ENCODE data around the gene IDS.

DNA sequence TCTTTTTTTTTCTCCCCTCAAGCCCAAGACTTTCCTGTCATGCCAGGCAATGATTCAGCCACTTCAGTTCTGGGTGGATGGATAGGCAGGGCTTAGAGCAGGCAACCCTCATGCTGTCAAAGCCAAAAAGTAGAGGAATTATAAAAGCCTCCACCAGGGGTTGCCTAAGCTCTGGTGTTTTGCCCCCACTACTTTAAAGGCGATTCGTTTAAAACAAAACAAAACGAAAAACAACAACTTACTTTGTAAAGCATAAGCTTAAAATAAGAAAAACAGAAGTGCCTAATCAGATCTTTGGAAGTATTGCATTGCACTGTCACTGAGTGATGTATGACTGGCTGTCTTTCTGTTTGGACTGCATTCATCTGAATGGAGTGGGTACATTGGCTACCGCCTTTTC lies 5.3 kb upstream of the IDS start:
- TF ChIP-seq, protein P1, sequence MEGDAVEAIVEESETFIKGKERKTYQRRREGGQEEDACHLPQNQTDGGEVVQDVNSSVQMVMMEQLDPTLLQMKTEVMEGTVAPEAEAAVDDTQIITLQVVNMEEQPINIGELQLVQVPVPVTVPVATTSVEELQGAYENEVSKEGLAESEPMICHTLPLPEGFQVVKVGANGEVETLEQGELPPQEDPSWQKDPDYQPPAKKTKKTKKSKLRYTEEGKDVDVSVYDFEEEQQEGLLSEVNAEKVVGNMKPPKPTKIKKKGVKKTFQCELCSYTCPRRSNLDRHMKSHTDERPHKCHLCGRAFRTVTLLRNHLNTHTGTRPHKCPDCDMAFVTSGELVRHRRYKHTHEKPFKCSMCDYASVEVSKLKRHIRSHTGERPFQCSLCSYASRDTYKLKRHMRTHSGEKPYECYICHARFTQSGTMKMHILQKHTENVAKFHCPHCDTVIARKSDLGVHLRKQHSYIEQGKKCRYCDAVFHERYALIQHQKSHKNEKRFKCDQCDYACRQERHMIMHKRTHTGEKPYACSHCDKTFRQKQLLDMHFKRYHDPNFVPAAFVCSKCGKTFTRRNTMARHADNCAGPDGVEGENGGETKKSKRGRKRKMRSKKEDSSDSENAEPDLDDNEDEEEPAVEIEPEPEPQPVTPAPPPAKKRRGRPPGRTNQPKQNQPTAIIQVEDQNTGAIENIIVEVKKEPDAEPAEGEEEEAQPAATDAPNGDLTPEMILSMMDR (IDR thresholded peaks at IDR 0.05), result no peak
- TF ChIP-seq ZNF423 (CRISPR knock-in tag; IDR thresholded peaks at IDR 0.05), result no peak
